Right lobe of liver (tissue), 4 donors: ENCODE data around the gene DKKL1.

ENCODE experiments used
- POLR2A ChIP-seq: fragments of 450-650 bp; IDR thresholded peaks from one replicate; pipeline ENCODE4 v1.6.1; 2017; ENCODE audit warnings: antibody characterized with exemption, mild to moderate bottlenecking
- TF ChIP-seq, protein P1 (sequence below), 4 donors: fragments of 200-600 bp in 3 of 4; fragments of 450-650 bp in 1 of 4; IDR thresholded peaks; one replicate each; pipeline versions ENCODE4 v1.5.1 to v1.8.0; 2016 to 2022; ENCODE audit warnings: antibody characterized with exemption in 4 of 4, mild to moderate bottlenecking in 2 of 4
- donor health status: DM: no; HTN: no; CAD: no.
- donor health status: DM: no; HTN: no; CAD: no.
- donor health status: DM: no; HTN: yes; CAD: no.

DNA sequence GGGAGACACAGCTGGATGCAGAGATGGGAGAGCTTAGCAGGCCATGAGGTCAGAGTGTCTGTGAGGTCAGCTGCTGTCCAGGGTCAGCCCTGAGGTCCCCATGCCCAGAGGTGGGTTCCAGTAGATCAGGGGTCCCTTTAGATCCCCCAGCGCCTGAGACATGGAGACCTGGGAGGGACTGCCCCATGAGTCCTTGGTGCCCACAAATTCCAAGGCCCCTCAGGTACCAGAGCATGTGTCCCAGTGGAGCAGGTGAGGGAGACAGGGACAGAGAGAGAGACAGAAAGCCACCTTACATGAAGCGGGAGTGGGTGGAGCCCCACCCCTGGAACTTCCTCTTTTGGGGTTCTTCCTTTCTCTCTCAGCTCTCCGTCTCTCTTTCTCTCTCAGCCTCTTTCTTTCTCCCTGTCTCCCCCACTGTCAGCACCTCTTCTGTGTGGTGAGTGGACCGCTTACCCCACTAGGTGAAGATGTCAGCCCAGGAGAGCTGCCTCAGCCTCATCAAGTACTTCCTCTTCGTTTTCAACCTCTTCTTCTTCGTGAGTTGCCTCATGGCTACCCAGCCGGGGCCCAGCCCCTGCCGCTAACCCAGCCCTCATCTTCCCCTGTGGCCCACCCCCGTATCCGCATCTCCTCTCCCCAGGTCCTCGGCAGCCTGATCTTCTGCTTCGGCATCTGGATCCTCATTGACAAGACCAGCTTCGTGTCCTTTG lies 28.4 kb upstream of the DKKL1 start, which contains the start of gene CD37:
- TF ChIP-seq, protein P1, sequence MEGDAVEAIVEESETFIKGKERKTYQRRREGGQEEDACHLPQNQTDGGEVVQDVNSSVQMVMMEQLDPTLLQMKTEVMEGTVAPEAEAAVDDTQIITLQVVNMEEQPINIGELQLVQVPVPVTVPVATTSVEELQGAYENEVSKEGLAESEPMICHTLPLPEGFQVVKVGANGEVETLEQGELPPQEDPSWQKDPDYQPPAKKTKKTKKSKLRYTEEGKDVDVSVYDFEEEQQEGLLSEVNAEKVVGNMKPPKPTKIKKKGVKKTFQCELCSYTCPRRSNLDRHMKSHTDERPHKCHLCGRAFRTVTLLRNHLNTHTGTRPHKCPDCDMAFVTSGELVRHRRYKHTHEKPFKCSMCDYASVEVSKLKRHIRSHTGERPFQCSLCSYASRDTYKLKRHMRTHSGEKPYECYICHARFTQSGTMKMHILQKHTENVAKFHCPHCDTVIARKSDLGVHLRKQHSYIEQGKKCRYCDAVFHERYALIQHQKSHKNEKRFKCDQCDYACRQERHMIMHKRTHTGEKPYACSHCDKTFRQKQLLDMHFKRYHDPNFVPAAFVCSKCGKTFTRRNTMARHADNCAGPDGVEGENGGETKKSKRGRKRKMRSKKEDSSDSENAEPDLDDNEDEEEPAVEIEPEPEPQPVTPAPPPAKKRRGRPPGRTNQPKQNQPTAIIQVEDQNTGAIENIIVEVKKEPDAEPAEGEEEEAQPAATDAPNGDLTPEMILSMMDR (IDR thresholded peaks at IDR 0.05), result no peak
- no peak for TF ChIP-seq POLR2A
